ENCODE measurements around the gene NSUN6. TPM values are rescaled to one million over a fixed set of nuclear protein-coding genes. Genes with fewer than 3 reads are reported as not detected.

Gene NSUN6
- total RNA-seq, 2 experiments from 2014 or later: 20.7 to 21.3 TPM

DNA sequence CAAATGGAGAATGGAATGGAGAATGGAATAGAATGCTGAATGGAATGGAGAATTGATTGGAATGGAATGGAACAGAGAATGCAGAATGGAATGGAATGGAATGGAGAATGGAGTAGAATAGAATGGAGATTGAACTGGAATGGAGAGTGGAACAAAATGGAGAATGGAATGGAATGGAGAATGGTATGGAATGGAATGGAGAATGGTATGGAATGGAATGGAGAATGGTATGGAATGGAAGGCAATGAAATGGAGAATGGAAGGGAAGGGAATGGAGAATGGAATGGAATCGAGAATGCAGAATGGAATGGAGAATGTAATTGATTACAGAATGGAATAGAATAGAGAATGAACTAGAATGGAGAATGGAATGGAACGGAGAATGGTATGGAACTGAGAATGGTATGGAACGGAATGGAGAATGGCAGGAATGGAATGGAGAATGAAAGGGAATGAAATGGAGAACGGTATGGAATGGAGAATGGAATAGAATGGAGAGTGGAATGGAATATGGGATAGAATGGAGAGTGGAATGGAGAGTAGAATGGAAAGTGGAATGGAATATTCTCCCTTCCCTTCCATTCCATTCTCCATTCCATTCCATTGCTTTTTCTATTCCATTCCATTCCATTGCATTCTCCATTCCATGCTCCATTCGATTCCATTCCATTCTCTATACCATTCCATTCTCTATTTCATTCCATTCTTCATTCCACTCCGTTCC lies 88.2 kb downstream of the NSUN6 start:
- POLR2A ChIA-PET: no interaction called here
- Mint-ChIP-seq H3K4me3 (no peak overlapping the region), H3K27ac (no peak overlapping the region), H3K9me3 (no peaks in the 10 kb centered on the region), H3K27me3 (no peaks in the 10 kb centered on the region), H3K4me1 (ENCODE audit: low read depth) (no peaks in the 10 kb centered on the region), H3K36me3 (ENCODE audit: low read depth) (no peaks in the 10 kb centered on the region)
- intact Hi-C loops (cut with micrococcal nuclease): no loop called here
- CTCF ChIA-PET: no interaction called here
- ATAC-seq: no peak
- TF ChIP-seq CTCF (IDR thresholded peaks at IDR 0.05): no peak
- DNase-seq: no peak

DNA sequence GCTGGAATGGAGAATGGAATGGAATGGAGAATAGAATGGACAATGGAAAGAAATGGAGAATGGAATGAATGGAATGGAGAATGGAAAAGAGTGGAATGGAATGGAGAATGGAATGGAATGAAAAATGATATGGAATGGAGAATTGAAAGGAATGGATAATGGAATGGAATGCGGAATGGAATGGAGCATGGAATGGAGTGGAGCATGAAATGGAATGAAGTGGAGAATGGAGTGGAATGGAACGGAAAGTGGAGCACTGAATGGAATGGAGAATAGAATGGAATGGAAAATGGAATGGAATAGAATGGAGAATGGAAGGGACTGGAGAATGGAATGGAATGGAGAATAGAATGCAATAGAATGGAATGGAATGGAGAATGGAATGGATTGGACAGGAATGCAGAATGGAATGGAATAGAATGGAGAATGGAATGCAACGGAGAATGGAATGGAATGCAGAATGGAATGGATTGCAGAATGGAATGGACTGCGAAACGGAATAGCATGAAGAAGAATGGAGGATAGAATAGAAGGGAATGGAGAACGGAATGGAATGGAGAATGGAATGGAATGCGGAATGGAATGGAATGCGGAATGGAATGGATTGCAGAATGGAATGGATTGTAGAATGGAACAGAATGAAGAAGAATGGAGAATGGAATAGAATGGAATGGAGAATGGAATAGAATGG lies 89.4 kb downstream of the NSUN6 start:
- ATAC-seq (no peak), DNase-seq (no peak)
- ChIA-PET POLR2A (no interaction called here), CTCF (no interaction called here)
- Mint-ChIP-seq H3K27me3 (no peaks in the 10 kb centered on the region), H3K36me3 (ENCODE audit: low read depth) (no peaks in the 10 kb centered on the region), H3K27ac (no peak overlapping the region), H3K4me1 (ENCODE audit: low read depth) (no peaks in the 10 kb centered on the region), H3K4me3 (no peak overlapping the region), H3K9me3 (no peaks in the 10 kb centered on the region)
- no peak for TF ChIP-seq CTCF (IDR thresholded peaks at IDR 0.05)
- intact Hi-C loops (cut with micrococcal nuclease): no loop called here

DNA sequence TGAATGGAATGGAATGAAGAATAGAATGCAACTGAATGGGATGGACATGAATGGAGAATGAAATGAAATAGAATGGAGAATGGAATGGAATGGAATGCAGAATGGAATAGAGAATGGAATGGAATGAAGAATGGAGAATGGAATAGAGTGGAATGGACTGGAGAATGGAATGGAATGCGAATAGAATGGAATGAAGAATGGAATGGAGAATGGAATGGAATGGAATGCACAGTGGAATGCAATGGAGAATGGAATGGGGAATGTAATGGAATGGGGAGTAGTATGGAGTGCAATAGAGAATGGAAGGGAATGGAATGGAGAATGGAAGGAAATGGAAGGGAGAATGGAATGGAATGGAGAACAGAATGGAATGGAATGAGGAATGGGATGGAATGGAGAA lies 93.4 kb downstream of the NSUN6 start:
- ChIA-PET POLR2A (no interaction called here), CTCF (no interaction called here)
- intact Hi-C loops (cut with micrococcal nuclease): no loop called here
- no peaks in the 10 kb centered on the region for H3K9me3 Mint-ChIP-seq
- H3K27ac Mint-ChIP-seq: no peak overlapping the region
- no peak for TF ChIP-seq CTCF (IDR thresholded peaks at IDR 0.05)
- H3K4me3 Mint-ChIP-seq: no peak overlapping the region
- no peaks in the 10 kb centered on the region for H3K36me3 Mint-ChIP-seq (ENCODE audit: low read depth)
- no peak for ATAC-seq
- no peaks in the 10 kb centered on the region for H3K4me1 Mint-ChIP-seq (ENCODE audit: low read depth)
- H3K27me3 Mint-ChIP-seq: no peaks in the 10 kb centered on the region
- DNase-seq: no peak

DNA sequence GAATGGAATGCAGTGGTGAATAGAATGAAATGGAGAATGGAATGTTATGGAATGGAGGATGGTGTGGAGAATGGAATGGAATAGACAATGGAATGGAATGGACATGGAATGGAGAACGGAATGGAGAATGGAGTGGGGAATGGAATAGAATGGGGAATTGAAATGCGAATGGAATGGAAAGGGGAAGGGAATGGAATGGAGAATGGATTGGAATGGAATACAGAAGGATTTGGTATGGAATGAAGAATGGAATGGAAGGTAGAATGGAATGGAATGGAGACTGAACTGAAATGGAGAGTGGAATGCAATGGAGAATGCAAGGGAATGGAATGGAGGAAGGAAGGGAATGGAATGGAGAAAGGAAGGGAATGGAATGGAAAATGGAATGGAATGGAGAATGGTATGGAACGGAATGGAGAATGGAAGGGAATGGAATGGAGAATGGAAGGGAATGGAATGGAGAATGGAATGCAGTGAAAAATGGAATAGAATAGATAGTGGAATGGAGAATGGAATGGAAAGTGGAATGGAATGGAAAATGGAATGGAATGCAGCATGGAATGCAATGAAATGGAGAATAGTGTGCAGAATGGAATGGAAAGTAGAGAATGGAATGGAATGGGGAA lies 94.8 kb downstream of the NSUN6 start:
- no peak overlapping the region for H3K4me3 Mint-ChIP-seq
- H3K27ac Mint-ChIP-seq: no peak overlapping the region
- ChIA-PET CTCF (no interaction called here), POLR2A (no interaction called here)
- H3K27me3 Mint-ChIP-seq: no peaks in the 10 kb centered on the region
- ATAC-seq (no peak), DNase-seq (no peak)
- intact Hi-C loops (cut with micrococcal nuclease): no loop called here
- H3K4me1 Mint-ChIP-seq (ENCODE audit: low read depth): no peaks in the 10 kb centered on the region
- no peaks in the 10 kb centered on the region for H3K9me3 Mint-ChIP-seq
- TF ChIP-seq CTCF (IDR thresholded peaks at IDR 0.05): no peak
- H3K36me3 Mint-ChIP-seq (ENCODE audit: low read depth): peaks cover 5% of the 10 kb centered on the region

DNA sequence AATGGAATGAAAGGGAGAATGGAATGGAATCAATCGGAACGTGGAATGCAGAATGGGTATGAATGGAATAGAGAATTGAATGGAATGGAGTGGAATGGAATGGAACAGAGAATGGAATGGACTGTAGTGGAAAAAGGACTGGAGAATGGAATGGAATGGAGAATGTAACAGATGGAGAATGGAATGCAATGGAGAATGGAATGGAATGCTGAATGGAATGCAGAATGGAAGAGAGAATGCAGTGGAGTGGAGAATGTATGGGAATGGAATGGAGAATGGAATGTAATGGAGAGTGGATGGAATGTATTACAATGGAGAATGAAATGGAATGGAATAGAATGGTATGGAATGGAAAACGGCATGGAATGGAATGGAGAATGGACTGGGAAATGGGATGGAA lies 96.9 kb downstream of the NSUN6 start:
- CTCF ChIA-PET: no interaction called here
- no peaks in the 10 kb centered on the region for H3K4me1 Mint-ChIP-seq (ENCODE audit: low read depth)

More for the DNA sequence above, 96.9 kb downstream of the NSUN6 start:
- POLR2A ChIA-PET: no interaction called here
- intact Hi-C loops (cut with micrococcal nuclease): no loop called here
- no peak for ATAC-seq
- no peak for TF ChIP-seq CTCF (IDR thresholded peaks at IDR 0.05)
- H3K9me3 Mint-ChIP-seq: no peaks in the 10 kb centered on the region
- peaks cover 17% of the 10 kb centered on the region for H3K36me3 Mint-ChIP-seq (ENCODE audit: low read depth)
- no peak for DNase-seq
- H3K27ac Mint-ChIP-seq: no peak overlapping the region
- no peak overlapping the region for H3K4me3 Mint-ChIP-seq
- H3K27me3 Mint-ChIP-seq: no peaks in the 10 kb centered on the region

All from activated CD8-positive, alpha-beta T cell treated with anti-CD3 and anti-CD28 coated beads for 36 hours (primary cell).